ENCODE data around the gene CACNA1B. TPM values are rescaled to one million over a fixed set of nuclear protein-coding genes. Genes with fewer than 3 reads are reported as not detected.

The CACNA1B gene
- total and polyA plus RNA-seq, 9 donors, result 0.01 to 3.8 (median 0.16) TPM; not detected in 1

DNA sequence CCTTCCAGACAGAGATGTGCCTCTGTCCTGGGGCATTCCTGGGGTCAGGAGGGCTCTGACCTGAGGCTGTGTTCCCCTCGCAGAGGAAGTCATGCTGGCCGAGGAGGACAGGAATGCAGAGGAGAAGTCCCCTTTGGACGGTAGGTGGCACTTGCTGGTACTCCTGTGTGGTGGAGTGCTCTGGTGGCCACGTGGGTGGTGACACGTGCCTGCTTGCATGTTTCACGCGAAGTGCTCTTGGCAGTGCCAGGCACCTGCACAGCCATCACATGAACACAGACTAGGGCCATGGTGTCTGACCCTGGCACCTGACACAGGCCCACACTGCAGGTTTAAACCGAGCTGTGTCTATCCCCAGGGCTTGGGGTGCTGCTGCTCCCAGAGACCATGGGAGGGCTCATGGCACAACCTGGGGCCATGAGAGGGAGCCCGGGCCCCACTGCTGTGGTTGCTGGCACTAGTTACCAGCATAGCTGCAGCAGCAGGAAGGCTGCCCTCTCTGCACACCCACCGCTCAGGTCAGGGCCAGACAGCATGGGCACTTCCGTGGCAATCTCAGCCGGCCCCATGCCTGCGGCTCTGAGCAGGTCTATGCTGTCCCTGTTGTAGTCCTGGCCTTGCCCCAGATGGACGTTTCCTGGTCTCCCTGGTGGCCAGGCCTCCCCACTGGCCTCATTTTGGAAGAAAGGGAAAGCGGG is 79.3 kb downstream of the CACNA1B start:
- 75 to 79% (median 78%) methylated on average over 14 to 15 of the region's 15 CpGs for WGBS, 3 donors
- H3K4me3 ChIP-seq, result no peak overlapping the region
- DNase-seq, result no peak
- no peaks in the 10 kb centered on the region for H3K9me3 ChIP-seq
- H3K27me3 ChIP-seq, result no peaks in the 10 kb centered on the region
- no peaks in the 10 kb centered on the region for H3K4me1 ChIP-seq (ENCODE audit: insufficient read depth)
- no peak overlapping the region for H3K27ac ChIP-seq
- H3K36me3 ChIP-seq, result no peaks in the 10 kb centered on the region
- TF ChIP-seq EP300 (IDR thresholded peaks at IDR 0.05) (no peak), POLR2A (IDR thresholded peaks at IDR 0.05) (no peak)
- TF ChIP-seq, protein P1, sequence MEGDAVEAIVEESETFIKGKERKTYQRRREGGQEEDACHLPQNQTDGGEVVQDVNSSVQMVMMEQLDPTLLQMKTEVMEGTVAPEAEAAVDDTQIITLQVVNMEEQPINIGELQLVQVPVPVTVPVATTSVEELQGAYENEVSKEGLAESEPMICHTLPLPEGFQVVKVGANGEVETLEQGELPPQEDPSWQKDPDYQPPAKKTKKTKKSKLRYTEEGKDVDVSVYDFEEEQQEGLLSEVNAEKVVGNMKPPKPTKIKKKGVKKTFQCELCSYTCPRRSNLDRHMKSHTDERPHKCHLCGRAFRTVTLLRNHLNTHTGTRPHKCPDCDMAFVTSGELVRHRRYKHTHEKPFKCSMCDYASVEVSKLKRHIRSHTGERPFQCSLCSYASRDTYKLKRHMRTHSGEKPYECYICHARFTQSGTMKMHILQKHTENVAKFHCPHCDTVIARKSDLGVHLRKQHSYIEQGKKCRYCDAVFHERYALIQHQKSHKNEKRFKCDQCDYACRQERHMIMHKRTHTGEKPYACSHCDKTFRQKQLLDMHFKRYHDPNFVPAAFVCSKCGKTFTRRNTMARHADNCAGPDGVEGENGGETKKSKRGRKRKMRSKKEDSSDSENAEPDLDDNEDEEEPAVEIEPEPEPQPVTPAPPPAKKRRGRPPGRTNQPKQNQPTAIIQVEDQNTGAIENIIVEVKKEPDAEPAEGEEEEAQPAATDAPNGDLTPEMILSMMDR (IDR thresholded peaks at IDR 0.05), result no peak
- intact Hi-C loops (cut with DNase I), result no loop called here

- no peaks in the 10 kb centered on the region for H3K4me1 ChIP-seq (ENCODE audit: insufficient read depth)
- H3K27ac ChIP-seq, result no peak overlapping the region
- WGBS, 3 donors, result 74 to 81% (median 81%) methylated on average over 36 of the region's 36 CpGs
- H3K9me3 ChIP-seq, result no peaks in the 10 kb centered on the region
- intact Hi-C loops (cut with DNase I), result no loop called here
- no peak for DNase-seq
- no peak overlapping the region for H3K4me3 ChIP-seq
- no peaks in the 10 kb centered on the region for H3K27me3 ChIP-seq
- TF ChIP-seq EP300 (IDR thresholded peaks at IDR 0.05) (no peak), POLR2A (IDR thresholded peaks at IDR 0.05) (no peak)
- TF ChIP-seq, protein P1 (IDR thresholded peaks at IDR 0.05), result no peak
- no peaks in the 10 kb centered on the region for H3K36me3 ChIP-seq
Observed at GRCh38 chr9:137959641-137960411, 82.2 kb downstream of the CACNA1B start.

DNA sequence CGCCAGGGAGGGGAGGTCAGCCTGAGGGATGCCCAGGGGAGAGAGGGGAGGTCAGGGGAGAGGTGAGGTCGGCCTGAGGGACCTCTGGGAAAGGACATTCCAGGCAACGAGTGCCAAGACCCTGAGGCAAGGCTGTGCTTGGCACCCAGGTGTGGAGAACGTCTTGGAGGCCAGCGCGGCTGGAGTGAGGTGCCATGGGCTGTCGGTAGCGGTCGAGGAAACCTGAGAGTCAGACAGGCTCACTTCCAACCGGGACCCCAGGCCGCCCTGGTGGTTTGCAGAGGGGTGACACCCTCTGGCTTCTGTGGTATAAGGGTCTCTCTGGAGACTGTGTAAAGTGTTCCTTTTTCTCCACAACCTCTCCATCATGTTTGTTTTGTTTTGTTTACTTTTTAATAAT is 82.9 kb downstream of the CACNA1B start:
- 58 to 69% (median 65%) methylated on average over 11 of the region's 11 CpGs for WGBS, 3 donors
- TF ChIP-seq, protein P1 (IDR thresholded peaks at IDR 0.05), result no peak
- TF ChIP-seq POLR2A (IDR thresholded peaks at IDR 0.05), result no peak
- no peak for TF ChIP-seq EP300 (IDR thresholded peaks at IDR 0.05)
- H3K27me3 ChIP-seq, result no peaks in the 10 kb centered on the region
- DNase-seq, result no peak
- no peak overlapping the region for H3K27ac ChIP-seq
- H3K36me3 ChIP-seq, result no peaks in the 10 kb centered on the region
- no peaks in the 10 kb centered on the region for H3K9me3 ChIP-seq
- intact Hi-C loops (cut with DNase I), result no loop called here
- no peaks in the 10 kb centered on the region for H3K4me1 ChIP-seq (ENCODE audit: insufficient read depth)
- H3K4me3 ChIP-seq, result no peak overlapping the region

- TF ChIP-seq POLR2A (IDR thresholded peaks at IDR 0.05), result no peak
- TF ChIP-seq EP300 (IDR thresholded peaks at IDR 0.05), result no peak
- H3K4me1 ChIP-seq (ENCODE audit: insufficient read depth), result no peaks in the 10 kb centered on the region
- H3K9me3 ChIP-seq, result no peaks in the 10 kb centered on the region
- WGBS, 3 donors, result 88 to 91% (median 91%) methylated on average over 6 of the region's 6 CpGs
- no peak for DNase-seq
- H3K27ac ChIP-seq, result no peak overlapping the region
- no peaks in the 10 kb centered on the region for H3K36me3 ChIP-seq
- no peak overlapping the region for H3K4me3 ChIP-seq
- no peaks in the 10 kb centered on the region for H3K27me3 ChIP-seq
- intact Hi-C loops (cut with DNase I), result no loop called here
Observed at GRCh38 chr9:137963525-137963924, 85.9 kb downstream of the CACNA1B start.
